Hepatocyte (in vitro differentiated cells): Measurements from ENCODE around the gene TAF1.

ENCODE experiments used
- CTCF ChIP-seq: fragments of 200-600 bp; sonication (generic); IDR thresholded peaks from 2 replicates; pipeline ENCODE4 v1.5.1; 2016; ENCODE audit warnings: antibody characterized with exemption, mild to moderate bottlenecking; ENCODE audit not compliant: poor library complexity
- EZH2phosphoT487 ChIP-seq: fragments of 200-600 bp; sonication (generic); IDR thresholded peaks from one replicate; pipeline ENCODE4 v1.6.1; 2018; ENCODE audit warnings: antibody characterized with exemption, mild to moderate bottlenecking, low read depth, moderate library complexity; ENCODE audit not compliant: unreplicated experiment, severe bottlenecking

- TF ChIP-seq CTCF (no peak), EZH2phosphoT487 (no peak)
Observed at GRCh38 chrX:71396576-71396975, 30.4 kb downstream of the TAF1 start.
